ENCODE results near the gene RAD51B.

Gene RAD51B

GRCh38 chr14:68050177-68050576 lies 230.6 kb downstream of the RAD51B start:
- ATAC-seq: no peak
- Mint-ChIP-seq H3K9me3 (no peaks in the 10 kb centered on the region), H3K27ac (no peak overlapping the region), H3K36me3 (peaks cover 17% of the 10 kb centered on the region), H3K27me3 (no peaks in the 10 kb centered on the region), H3K4me1 (no peaks in the 10 kb centered on the region), H3K4me3 (no peak overlapping the region)

- Mint-ChIP-seq H3K4me3 (no peak overlapping the region), H3K27me3 (no peaks in the 10 kb centered on the region), H3K27ac (no peak overlapping the region), H3K4me1 (no peaks in the 10 kb centered on the region), H3K9me3 (no peaks in the 10 kb centered on the region), H3K36me3 (peaks cover 17% of the 10 kb centered on the region)
- ATAC-seq: no peak
Observed at GRCh38 chr14:68051146-68051545, 231.6 kb downstream of the RAD51B start.

GRCh38 chr14:68060198-68060597 lies 240.6 kb downstream of the RAD51B start:
- H3K27me3 Mint-ChIP-seq: no peaks in the 10 kb centered on the region
- H3K4me1 Mint-ChIP-seq: no peaks in the 10 kb centered on the region
- no peak for ATAC-seq
- H3K9me3 Mint-ChIP-seq: peaks cover 9% of the 10 kb centered on the region
- no peak overlapping the region for H3K4me3 Mint-ChIP-seq
- peaks cover 36% of the 10 kb centered on the region for H3K36me3 Mint-ChIP-seq
- no peak overlapping the region for H3K27ac Mint-ChIP-seq

- H3K4me3 Mint-ChIP-seq: no peak overlapping the region
- no peak overlapping the region for H3K27ac Mint-ChIP-seq
- peaks cover 44% of the 10 kb centered on the region for H3K36me3 Mint-ChIP-seq
- ATAC-seq: no peak
- peaks cover 9% of the 10 kb centered on the region for H3K9me3 Mint-ChIP-seq
- no peaks in the 10 kb centered on the region for H3K4me1 Mint-ChIP-seq
- no peaks in the 10 kb centered on the region for H3K27me3 Mint-ChIP-seq
Observed at GRCh38 chr14:68062651-68063050, 243.1 kb downstream of the RAD51B start.

GRCh38 chr14:68065322-68065721 lies 245.7 kb downstream of the RAD51B start:
- Mint-ChIP-seq H3K36me3 (peaks cover 62% of the 10 kb centered on the region), H3K4me1 (no peaks in the 10 kb centered on the region), H3K4me3 (no peak overlapping the region), H3K27me3 (no peaks in the 10 kb centered on the region), H3K27ac (no peak overlapping the region), H3K9me3 (peaks cover 27% of the 10 kb centered on the region)
- no peak for ATAC-seq

GRCh38 chr14:68074765-68075381 lies 255.3 kb downstream of the RAD51B start:
- H3K4me1 Mint-ChIP-seq: peaks cover 16% of the 10 kb centered on the region
- no peak for ATAC-seq
- peaks cover 37% of the 10 kb centered on the region for H3K36me3 Mint-ChIP-seq
- no peaks in the 10 kb centered on the region for H3K27me3 Mint-ChIP-seq
- H3K9me3 Mint-ChIP-seq: peaks cover 26% of the 10 kb centered on the region
- H3K4me3 Mint-ChIP-seq: no peak overlapping the region
- H3K27ac Mint-ChIP-seq: no peak overlapping the region

- no peaks in the 10 kb centered on the region for H3K27me3 Mint-ChIP-seq
- peaks cover 30% of the 10 kb centered on the region for H3K36me3 Mint-ChIP-seq
- no peak overlapping the region for H3K27ac Mint-ChIP-seq
- ATAC-seq: no peak
- peaks cover 22% of the 10 kb centered on the region for H3K4me1 Mint-ChIP-seq
- no peak overlapping the region for H3K4me3 Mint-ChIP-seq
- peaks cover 19% of the 10 kb centered on the region for H3K9me3 Mint-ChIP-seq
Observed at GRCh38 chr14:68075382-68076029, 255.9 kb downstream of the RAD51B start.

GRCh38 chr14:68076451-68076850 lies 256.9 kb downstream of the RAD51B start:
- H3K4me1 Mint-ChIP-seq: peaks cover 31% of the 10 kb centered on the region
- H3K27ac Mint-ChIP-seq: no peak overlapping the region
- no peak overlapping the region for H3K4me3 Mint-ChIP-seq
- ATAC-seq: no peak
- peaks cover 23% of the 10 kb centered on the region for H3K36me3 Mint-ChIP-seq
- H3K27me3 Mint-ChIP-seq: no peaks in the 10 kb centered on the region
- peaks cover 13% of the 10 kb centered on the region for H3K9me3 Mint-ChIP-seq

- Mint-ChIP-seq H3K27ac (no peak overlapping the region), H3K4me1 (peaks cover 29% of the 10 kb centered on the region), H3K27me3 (no peaks in the 10 kb centered on the region), H3K4me3 (no peak overlapping the region), H3K36me3 (no peaks in the 10 kb centered on the region), H3K9me3 (no peaks in the 10 kb centered on the region)
- no peak for ATAC-seq
Observed at GRCh38 chr14:68079941-68080697, 260.5 kb downstream of the RAD51B start.

- peak; percentile 58 for ATAC-seq
- no peaks in the 10 kb centered on the region for H3K9me3 Mint-ChIP-seq
- H3K27ac Mint-ChIP-seq: no peak overlapping the region
- H3K4me1 Mint-ChIP-seq: peaks cover 24% of the 10 kb centered on the region
- no peaks in the 10 kb centered on the region for H3K27me3 Mint-ChIP-seq
- H3K36me3 Mint-ChIP-seq: no peaks in the 10 kb centered on the region
- H3K4me3 Mint-ChIP-seq: peak overlapping the region; percentile 33
Observed at GRCh38 chr14:68081489-68081888, 261.9 kb downstream of the RAD51B start.

GRCh38 chr14:68082698-68083291 lies 263.2 kb downstream of the RAD51B start:
- H3K4me1 Mint-ChIP-seq: peaks cover 24% of the 10 kb centered on the region
- no peak for ATAC-seq
- H3K27me3 Mint-ChIP-seq: no peaks in the 10 kb centered on the region
- no peaks in the 10 kb centered on the region for H3K9me3 Mint-ChIP-seq
- H3K36me3 Mint-ChIP-seq: no peaks in the 10 kb centered on the region
- H3K4me3 Mint-ChIP-seq: no peak overlapping the region
- no peak overlapping the region for H3K27ac Mint-ChIP-seq

GRCh38 chr14:68084256-68084655 lies 264.7 kb downstream of the RAD51B start:
- Mint-ChIP-seq H3K27ac (no peak overlapping the region), H3K27me3 (no peaks in the 10 kb centered on the region), H3K4me1 (peaks cover 24% of the 10 kb centered on the region), H3K36me3 (no peaks in the 10 kb centered on the region), H3K9me3 (no peaks in the 10 kb centered on the region), H3K4me3 (no peak overlapping the region)
- no peak for ATAC-seq

GRCh38 chr14:68085742-68086141 lies 266.2 kb downstream of the RAD51B start:
- H3K4me1 Mint-ChIP-seq: peaks cover 12% of the 10 kb centered on the region
- H3K4me3 Mint-ChIP-seq: no peak overlapping the region
- H3K27ac Mint-ChIP-seq: no peak overlapping the region
- no peaks in the 10 kb centered on the region for H3K27me3 Mint-ChIP-seq
- no peaks in the 10 kb centered on the region for H3K36me3 Mint-ChIP-seq
- no peaks in the 10 kb centered on the region for H3K9me3 Mint-ChIP-seq
- no peak for ATAC-seq

GRCh38 chr14:68088451-68088854 lies 268.9 kb downstream of the RAD51B start:
- H3K27ac Mint-ChIP-seq: no peak overlapping the region
- H3K27me3 Mint-ChIP-seq: no peaks in the 10 kb centered on the region
- peaks cover 1% of the 10 kb centered on the region for H3K4me1 Mint-ChIP-seq
- H3K4me3 Mint-ChIP-seq: no peak overlapping the region
- no peak for ATAC-seq
- peaks cover 3% of the 10 kb centered on the region for H3K36me3 Mint-ChIP-seq
- no peaks in the 10 kb centered on the region for H3K9me3 Mint-ChIP-seq

- H3K27me3 Mint-ChIP-seq: no peaks in the 10 kb centered on the region
- H3K4me1 Mint-ChIP-seq: peaks cover 5% of the 10 kb centered on the region
- no peak overlapping the region for H3K4me3 Mint-ChIP-seq
- no peak for ATAC-seq
- peaks cover 2% of the 10 kb centered on the region for H3K9me3 Mint-ChIP-seq
- no peak overlapping the region for H3K27ac Mint-ChIP-seq
- H3K36me3 Mint-ChIP-seq: peaks cover 7% of the 10 kb centered on the region
Observed at GRCh38 chr14:68089146-68089731, 269.7 kb downstream of the RAD51B start.
